ENCODE data around the gene PCMTD2.
"Not testable (repeated sequence)": the region's sequence is repeated elsewhere in the genome, so short reads cannot be mapped to it uniquely, and the experiment has no call there.

Gene PCMTD2

GRCh38 chr20:64224351-64225170, 31.0 kb upstream of the PCMTD2 start:
- peak; percentile 66 for DNase-seq

GRCh38 chr20:64225171-64225595, 30.4 kb upstream of the PCMTD2 start:
- no peak for DNase-seq

GRCh38 chr20:64225828-64226598, 29.5 kb upstream of the PCMTD2 start:
- DNase-seq = no peak

- DNase-seq = no peak
Observed at GRCh38 chr20:64226686-64227580, 28.6 kb upstream of the PCMTD2 start.

- no peak for DNase-seq
Observed at GRCh38 chr20:64228086-64228653, 27.4 kb upstream of the PCMTD2 start.

GRCh38 chr20:64228751-64229506, 26.6 kb upstream of the PCMTD2 start:
- no peak for DNase-seq

- no peak for DNase-seq
Observed at GRCh38 chr20:64229507-64230061, 26.0 kb upstream of the PCMTD2 start.

- no peak for DNase-seq
Observed at GRCh38 chr20:64230461-64231145, 24.9 kb upstream of the PCMTD2 start.

GRCh38 chr20:64231621-64232550, 23.7 kb upstream of the PCMTD2 start:
- no peak for DNase-seq

GRCh38 chr20:64232794-64233193, 22.8 kb upstream of the PCMTD2 start:
- DNase-seq = no peak

- no peak for DNase-seq
Observed at GRCh38 chr20:64233725-64234124, 21.8 kb upstream of the PCMTD2 start.

- no peak for DNase-seq
Observed at GRCh38 chr20:64234291-64234791, 21.2 kb upstream of the PCMTD2 start.

GRCh38 chr20:64234921-64235565, 20.5 kb upstream of the PCMTD2 start:
- DNase-seq = not testable (repeated sequence)

GRCh38 chr20:64236137-64237088, 19.1 kb upstream of the PCMTD2 start:
- no peak for DNase-seq

- DNase-seq = no peak
Observed at GRCh38 chr20:64237316-64237715, 18.2 kb upstream of the PCMTD2 start.

GRCh38 chr20:64238115-64238825, 17.3 kb upstream of the PCMTD2 start:
- DNase-seq = no peak

- DNase-seq = no peak
Observed at GRCh38 chr20:64238851-64239387, 16.6 kb upstream of the PCMTD2 start.
